Neural crest cell (in vitro differentiated cells): ENCODE results near the gene EXD3. TPM values are rescaled to one million over a fixed set of nuclear protein-coding genes. Genes with fewer than 3 reads are reported as not detected.
"Not testable (repeated sequence)": the region's sequence is repeated elsewhere in the genome, so short reads cannot be mapped to it uniquely, and the experiment has no call there.

Source experiments
- DNase-seq: peaks from one replicate; pipeline ENCODE4 v3.0.0; 2021; ENCODE audit warnings: low read depth, mixed read lengths, low spot score
- H3K27ac Mint-ChIP-seq: one replicate; pipeline ENCODE4 v1.8.0; 2021; ENCODE audit warnings: mild to moderate bottlenecking, mixed read lengths; ENCODE audit not compliant: unreplicated experiment
- H3K27me3 Mint-ChIP-seq: 2 replicates; pipeline ENCODE4 v1.8.0; 2021; ENCODE audit warnings: low read depth, mild to moderate bottlenecking, mixed read lengths
- H3K36me3 Mint-ChIP-seq: 2 replicates; pipeline ENCODE4 v1.8.0; 2021; ENCODE audit warnings: low read depth, mild to moderate bottlenecking, mixed read lengths
- H3K4me1 Mint-ChIP-seq: 2 replicates; pipeline ENCODE4 v1.8.0; 2021; ENCODE audit warnings: mixed read lengths
- H3K4me3 Mint-ChIP-seq: one replicate; pipeline ENCODE4 v1.8.0; 2021; ENCODE audit warnings: mild to moderate bottlenecking, mixed read lengths
- H3K9me3 Mint-ChIP-seq: 2 replicates; pipeline ENCODE4 v1.8.0; 2021; ENCODE audit warnings: mixed read lengths
- long read RNA-seq: library from polyadenylated mRNA; unstranded; transcript quantifications from one replicate; pipeline ENCODE4 v2.0.0, GENCODE V29; 2020
- total RNA-seq: library from RNA; stranded (reverse); gene quantifications from 2 replicates; pipeline ENCODE4 v1.2.1, GENCODE V29; 2021
- TF ChIP-seq, protein P1 (sequence below): fragments of 200-600 bp; sonication (generic); conservative IDR thresholded peaks from 2 replicates; pipeline ENCODE4 v1.5.0; 2021; ENCODE audit warnings: antibody characterized with exemption, mild to moderate bottlenecking

The EXD3 gene, protein sequence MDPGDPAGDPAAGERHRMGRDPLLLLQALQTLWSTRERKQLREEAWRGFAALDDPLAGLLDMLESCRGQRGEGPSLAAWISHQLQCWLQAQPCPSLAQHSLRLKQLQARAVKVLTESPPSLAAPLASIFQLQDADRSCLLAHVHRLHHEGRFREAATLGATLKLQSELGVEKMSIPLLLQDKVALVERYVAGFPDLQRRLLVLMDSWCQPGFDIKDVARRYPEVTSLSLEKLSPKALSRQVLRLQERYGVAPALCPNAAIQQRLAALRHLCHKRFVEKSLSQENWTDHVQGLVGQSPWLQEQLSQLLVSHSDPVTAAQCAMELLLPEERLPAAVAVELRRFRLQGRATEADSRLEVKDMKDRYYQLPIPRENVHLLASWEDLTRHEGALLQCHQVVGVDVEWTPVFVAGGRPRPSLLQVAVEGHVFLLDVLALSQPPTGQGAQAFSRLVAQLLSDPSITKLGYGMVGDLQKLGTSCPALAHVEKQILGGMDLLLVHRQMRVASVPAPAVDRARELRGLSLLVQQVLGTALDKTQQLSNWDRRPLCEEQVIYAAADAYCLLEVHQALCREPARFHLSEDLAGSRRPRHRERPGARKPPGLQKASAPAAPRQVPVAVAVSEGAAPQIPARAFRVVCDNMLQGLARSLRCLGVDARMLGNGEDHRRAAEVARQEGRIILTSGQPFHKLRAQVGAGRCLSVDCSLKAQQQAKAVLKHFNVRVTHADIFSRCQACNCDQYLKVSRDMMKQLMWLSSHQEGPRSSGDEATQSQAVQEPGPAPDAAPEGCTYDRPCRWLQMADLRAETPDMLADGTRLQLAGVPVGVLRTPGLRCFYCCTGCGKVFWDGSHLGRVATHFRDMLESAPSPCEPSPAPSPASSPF
- total RNA-seq = 15.1 and 17.6 TPM in 2 replicates
- long read RNA-seq, partial matches to known transcripts = 0 of 1 reads
- long read RNA-seq, other reads (novel, unspliced or antisense) = 1 of 1 reads

DNA sequence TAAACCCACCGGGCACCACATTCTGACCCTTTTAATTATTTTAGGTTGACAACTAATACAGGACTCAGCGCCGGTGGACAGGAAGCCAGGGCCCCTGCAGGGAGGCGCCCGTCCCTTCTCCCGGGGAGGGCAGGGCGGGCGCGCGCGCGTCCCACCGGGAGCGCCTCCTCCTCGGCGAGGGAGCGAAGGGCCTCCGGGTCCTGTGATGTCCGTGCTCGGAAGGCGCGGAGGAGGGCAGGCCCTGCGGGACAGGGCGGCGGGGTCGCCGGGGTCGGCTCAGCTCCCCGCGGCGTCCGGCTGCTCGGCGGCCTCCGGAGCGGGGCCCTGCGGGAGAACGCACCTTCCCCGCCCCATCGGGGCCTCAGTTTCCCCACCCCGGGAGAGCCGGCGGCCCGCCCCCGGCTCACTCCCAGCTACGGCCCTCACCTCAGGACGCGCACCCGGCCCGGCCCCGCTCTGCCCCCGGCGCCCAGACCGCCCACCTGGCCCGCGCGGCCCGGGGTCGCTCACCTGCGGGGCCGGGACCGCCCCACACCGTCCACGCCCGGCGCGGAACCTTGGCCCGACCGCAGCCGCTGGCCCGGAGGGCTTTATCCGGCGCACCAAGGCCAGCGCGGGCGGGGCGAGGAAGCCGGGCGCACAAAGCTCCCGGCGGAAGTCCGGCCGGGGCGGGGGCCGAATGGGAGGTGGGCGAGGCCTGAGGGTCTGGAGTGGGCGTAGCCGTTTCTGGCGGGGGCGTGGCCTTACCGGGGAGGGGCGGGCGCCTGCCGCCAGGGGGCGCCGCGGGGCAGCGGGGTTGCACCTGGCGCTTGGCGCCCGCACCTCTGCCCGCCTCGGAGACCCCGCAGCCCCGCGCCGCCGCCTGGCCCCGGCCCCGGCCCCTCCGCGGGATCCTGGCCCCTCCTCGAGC, at the start of gene EXD3, which contains the start of gene NOXA1:
TSS of gene EXD3 (minus strand) at position 559 of the 910 bp plus-strand sequence. CDS start 27,805 bp downstream, outside the sequence.
TSS of gene NOXA1 (plus strand) at position 790 of the 910 bp plus-strand sequence. CDS start 137 bp downstream, outside the sequence.
- peaks cover 3% of the 10 kb centered on the region for H3K27me3 Mint-ChIP-seq
- DNase-seq = peak; percentile 93
- H3K27ac Mint-ChIP-seq = peak within 1 kb of the TSS; percentile 4
- no peaks in the 10 kb centered on the region for H3K36me3 Mint-ChIP-seq
- no peaks in the 10 kb centered on the region for H3K9me3 Mint-ChIP-seq
- TF ChIP-seq, protein P1, sequence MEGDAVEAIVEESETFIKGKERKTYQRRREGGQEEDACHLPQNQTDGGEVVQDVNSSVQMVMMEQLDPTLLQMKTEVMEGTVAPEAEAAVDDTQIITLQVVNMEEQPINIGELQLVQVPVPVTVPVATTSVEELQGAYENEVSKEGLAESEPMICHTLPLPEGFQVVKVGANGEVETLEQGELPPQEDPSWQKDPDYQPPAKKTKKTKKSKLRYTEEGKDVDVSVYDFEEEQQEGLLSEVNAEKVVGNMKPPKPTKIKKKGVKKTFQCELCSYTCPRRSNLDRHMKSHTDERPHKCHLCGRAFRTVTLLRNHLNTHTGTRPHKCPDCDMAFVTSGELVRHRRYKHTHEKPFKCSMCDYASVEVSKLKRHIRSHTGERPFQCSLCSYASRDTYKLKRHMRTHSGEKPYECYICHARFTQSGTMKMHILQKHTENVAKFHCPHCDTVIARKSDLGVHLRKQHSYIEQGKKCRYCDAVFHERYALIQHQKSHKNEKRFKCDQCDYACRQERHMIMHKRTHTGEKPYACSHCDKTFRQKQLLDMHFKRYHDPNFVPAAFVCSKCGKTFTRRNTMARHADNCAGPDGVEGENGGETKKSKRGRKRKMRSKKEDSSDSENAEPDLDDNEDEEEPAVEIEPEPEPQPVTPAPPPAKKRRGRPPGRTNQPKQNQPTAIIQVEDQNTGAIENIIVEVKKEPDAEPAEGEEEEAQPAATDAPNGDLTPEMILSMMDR = peak; percentile 79
- H3K4me1 Mint-ChIP-seq = peaks cover 8% of the 10 kb centered on the region
- H3K4me3 Mint-ChIP-seq = peak within 1 kb of the TSS; percentile 88

DNA sequence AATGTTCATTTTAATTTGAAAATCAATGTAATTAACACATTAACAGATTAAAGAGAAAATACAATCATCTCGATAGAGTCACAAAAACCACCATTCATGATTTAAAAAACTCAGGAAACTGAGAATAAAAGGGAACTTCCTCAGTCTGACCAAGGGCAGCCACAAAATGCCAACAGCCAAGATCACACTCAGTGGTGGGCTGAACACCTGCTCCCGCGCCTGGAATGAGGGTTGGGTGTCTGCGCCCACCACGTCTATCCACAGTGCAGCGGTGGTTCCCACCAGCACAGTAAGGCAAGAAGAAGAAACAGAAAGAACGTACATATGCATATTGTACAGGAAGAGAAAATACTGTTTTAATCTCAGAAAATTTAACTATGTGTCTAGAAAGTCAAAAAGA, 47.8 kb upstream of the EXD3 start:
- Mint-ChIP-seq H3K27ac (no peak overlapping the region), H3K4me3 (no peak overlapping the region), H3K27me3 (no peaks in the 10 kb centered on the region), H3K9me3 (peaks cover 5% of the 10 kb centered on the region), H3K36me3 (peaks cover 15% of the 10 kb centered on the region), H3K4me1 (no peaks in the 10 kb centered on the region)
- TF ChIP-seq, protein P1 = no peak
- DNase-seq = no peak

DNA sequence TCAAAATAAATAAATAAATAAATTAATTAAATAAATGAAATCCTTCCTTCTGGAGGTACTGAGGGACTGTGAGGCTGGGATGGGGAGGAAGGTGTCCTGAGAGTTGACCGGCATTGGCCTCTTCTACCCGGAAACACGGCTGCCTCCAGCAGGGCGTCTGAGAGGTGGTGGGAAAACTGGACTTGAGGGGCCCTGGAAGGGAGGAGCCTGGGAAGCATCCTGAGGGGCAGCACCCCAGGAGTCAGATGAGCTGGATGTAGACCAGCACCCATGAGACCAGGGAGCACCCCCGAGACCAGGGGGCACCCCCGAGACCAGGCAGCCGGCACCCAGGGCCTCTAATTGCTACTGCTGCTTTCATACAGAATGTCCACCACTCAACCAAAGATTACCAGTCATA, 44.9 kb upstream of the EXD3 start:
- Mint-ChIP-seq H3K27me3 (peaks cover 2% of the 10 kb centered on the region), H3K36me3 (peaks cover 2% of the 10 kb centered on the region), H3K4me3 (no peak overlapping the region), H3K9me3 (no peaks in the 10 kb centered on the region), H3K4me1 (no peaks in the 10 kb centered on the region), H3K27ac (no peak overlapping the region)
- DNase-seq = no peak
- TF ChIP-seq, protein P1 = no peak

DNA sequence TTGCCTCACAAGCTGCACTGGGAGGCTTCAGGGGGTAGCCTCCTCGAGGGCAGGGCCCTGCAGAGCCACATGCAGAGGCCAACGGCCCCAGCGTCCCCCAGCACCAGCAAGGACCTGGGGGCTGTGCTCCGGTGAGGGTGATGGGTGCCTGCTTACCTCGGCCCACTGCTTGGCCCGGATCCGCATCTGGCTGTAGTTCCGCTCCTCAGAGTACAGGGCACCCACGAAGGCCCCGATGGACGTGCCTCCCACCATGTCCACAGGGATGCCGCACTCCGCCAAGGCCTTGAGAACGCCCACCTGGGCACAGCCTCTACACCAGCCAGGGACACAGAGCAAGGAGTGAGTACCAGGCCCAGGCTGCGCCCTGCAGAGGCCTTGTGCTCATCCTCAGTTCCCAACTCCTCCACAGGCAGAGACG, 44.2 kb upstream of the EXD3 start:
- TF ChIP-seq, protein P1 = no peak
- Mint-ChIP-seq H3K4me1 (no peaks in the 10 kb centered on the region), H3K36me3 (no peaks in the 10 kb centered on the region), H3K9me3 (no peaks in the 10 kb centered on the region), H3K27me3 (peaks cover 3% of the 10 kb centered on the region), H3K4me3 (no peak overlapping the region), H3K27ac (no peak overlapping the region)
- no peak for DNase-seq

DNA sequence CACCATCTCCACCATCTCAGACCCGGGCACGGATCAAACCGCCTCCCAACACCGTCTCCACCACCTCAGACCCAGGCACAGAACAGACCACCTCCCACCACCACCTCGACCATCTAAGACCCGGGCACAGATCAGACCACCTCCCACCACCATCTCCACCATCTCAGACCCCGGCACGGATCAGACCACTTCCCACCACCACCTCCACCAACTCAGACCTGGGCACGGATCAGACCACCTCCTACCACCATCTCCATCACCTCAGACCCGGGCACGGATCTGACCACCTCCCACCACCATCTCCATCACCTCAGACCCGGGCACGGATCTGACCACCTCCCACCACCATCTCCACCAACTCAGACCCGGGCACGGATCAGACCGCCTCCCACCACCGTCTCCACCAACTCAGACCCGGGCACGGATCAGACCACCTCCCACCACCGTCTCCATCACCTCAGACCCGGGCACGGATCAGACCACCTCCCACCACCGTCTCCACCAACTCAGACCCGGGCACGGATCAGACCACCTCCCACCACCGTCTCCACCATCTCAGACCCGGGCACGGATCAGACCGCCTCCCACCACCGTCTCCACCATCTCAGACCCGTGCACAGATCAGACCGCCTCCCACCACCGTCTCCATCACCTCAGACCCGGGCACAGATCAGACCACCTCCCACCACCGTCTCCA, 43.6 kb upstream of the EXD3 start:
- H3K36me3 Mint-ChIP-seq, H3K9me3 Mint-ChIP-seq, DNase-seq, H3K4me3 Mint-ChIP-seq, H3K4me1 Mint-ChIP-seq, H3K27me3 Mint-ChIP-seq: not testable (repeated sequence)
- peak overlapping the region; percentile 80 for H3K27ac Mint-ChIP-seq
